ENCODE measurements around the gene LRRC52.

LRRC52 gene

DNA sequence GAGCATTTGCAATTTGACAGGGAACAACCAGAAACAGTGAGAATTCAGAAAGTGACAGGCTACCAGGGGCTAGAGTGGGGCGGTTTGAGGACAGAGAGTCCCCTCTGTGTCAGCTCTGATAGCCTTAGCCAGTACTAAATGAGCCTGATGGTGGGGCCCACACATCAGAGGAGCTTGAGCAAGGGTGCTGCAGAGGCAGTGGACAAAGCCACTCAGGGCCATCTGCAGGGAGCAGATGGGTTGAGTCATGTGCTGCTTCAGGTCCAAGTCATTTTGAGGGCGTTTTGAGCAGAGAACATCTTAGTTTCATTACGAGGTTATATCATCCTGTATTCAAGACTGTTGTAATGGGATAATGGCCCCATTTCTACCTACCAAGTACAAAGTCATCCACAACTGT lies 7.7 kb downstream of the LRRC52 start:
- H3K4ac ChIP-seq (ENCODE audit: low read length) = no peak overlapping the region
- no peak overlapping the region for H2AFZ ChIP-seq (ENCODE audit: low read length)
- DNase-seq (ENCODE audit: low spot score) = no peak
- H4K91ac ChIP-seq (ENCODE audit: low read depth, low read length, poor library complexity) = no peak overlapping the region
- H3K18ac ChIP-seq (ENCODE audit: low read length) = no peak overlapping the region
- WGBS, 2 donors (ENCODE audit: extremely low coverage in 2 of 2, insufficient read length in 2 of 2, insufficient replicate concordance in 1 of 2) = no CpG with 5 or more reads among the region's 3 CpGs
- no peaks in the 10 kb centered on the region for H3K4me1 ChIP-seq (ENCODE audit: control insufficient read depth in 2 of 2, insufficient read depth in 1 of 2, low read depth in 1 of 2, low read length in 2 of 2)
- no peaks in the 10 kb centered on the region for H3K9me3 ChIP-seq (replicated peaks in 1 of 2; ENCODE audit: control insufficient read depth in 2 of 2, insufficient read depth in 1 of 2, low read depth in 1 of 2, low read length in 2 of 2)
- H3K4me3 ChIP-seq (ENCODE audit: low read length in 2 of 2) = no peak overlapping the region
- H3K27me3 ChIP-seq (ENCODE audit: control insufficient read depth in 3 of 3, insufficient read depth in 3 of 3, low read depth in 1 of 3, low read length in 3 of 3) = no peaks in the 10 kb centered on the region
- H3K9ac ChIP-seq (ENCODE audit: low read depth, low read length, poor library complexity) = no peak overlapping the region
- H3K14ac ChIP-seq (ENCODE audit: low read length) = no peak overlapping the region
- H3K23ac ChIP-seq (ENCODE audit: low read depth, low read length, poor library complexity) = no peak overlapping the region
- H3K27ac ChIP-seq (replicated peaks; ENCODE audit: low read length) = no peak overlapping the region
- H2BK15ac ChIP-seq (ENCODE audit: low read length) = no peak overlapping the region
- H3K36me3 ChIP-seq (replicated peaks in 1 of 2; ENCODE audit: control insufficient read depth in 2 of 2, insufficient read depth in 2 of 2, low read length in 2 of 2) = no peaks in the 10 kb centered on the region
- no peak overlapping the region for H2BK5ac ChIP-seq (ENCODE audit: low read length)
- H2BK120ac ChIP-seq (ENCODE audit: low read depth, low read length) = no peak overlapping the region
- H2AK5ac ChIP-seq (ENCODE audit: low read depth, low read length) = no peak overlapping the region
- no peak overlapping the region for H4K8ac ChIP-seq (ENCODE audit: low read depth, low read length)
- no peaks in the 10 kb centered on the region for H3K79me1 ChIP-seq (ENCODE audit: low read depth, low read length)
- no peak overlapping the region for H2BK12ac ChIP-seq (ENCODE audit: low read length)
- no peak overlapping the region for H3K4me2 ChIP-seq (ENCODE audit: insufficient read depth, low read length, poor library complexity, severe bottlenecking)

DNA sequence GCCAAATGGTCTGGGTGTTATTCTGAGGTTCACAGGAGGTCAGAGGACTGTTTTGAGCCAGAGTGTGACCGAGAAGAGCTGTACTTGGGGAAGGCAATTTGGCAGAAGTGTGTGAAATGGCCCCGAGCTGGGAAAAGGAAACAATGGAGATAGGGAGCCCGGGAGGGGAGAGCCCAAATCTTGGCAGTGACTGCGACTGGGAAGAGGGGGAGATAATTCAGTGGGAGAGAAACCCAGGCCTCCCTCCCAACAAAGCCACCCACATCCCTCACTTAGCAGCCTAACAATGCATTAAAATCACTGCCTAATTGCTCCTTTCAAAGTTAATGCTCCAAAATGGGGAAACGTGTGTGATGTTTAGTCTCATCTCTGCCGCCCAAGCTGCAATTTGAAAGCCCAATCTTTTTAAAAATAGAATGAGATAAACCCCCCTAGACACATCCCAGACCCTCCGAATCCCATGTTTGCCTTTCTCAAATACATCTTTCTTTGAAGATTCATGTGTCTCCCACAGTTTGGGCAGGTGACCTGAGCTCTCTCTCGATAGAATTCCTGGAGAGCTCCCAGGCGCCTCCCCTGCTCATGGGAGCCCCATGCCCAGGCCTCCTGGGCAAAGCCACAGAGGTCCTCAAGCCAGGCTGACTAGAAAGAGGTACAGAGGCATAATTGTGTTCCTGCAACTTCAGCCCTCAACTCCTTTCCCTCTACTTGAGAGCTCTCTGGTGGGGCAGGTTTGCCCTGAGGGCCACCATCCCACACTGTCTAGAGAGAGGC lies 17.3 kb downstream of the LRRC52 start:
- Histone ChIP-seq H2AFZ (ENCODE audit: low read length) (no peak overlapping the region), H2BK12ac (ENCODE audit: low read length) (no peak overlapping the region), H2BK120ac (ENCODE audit: low read depth, low read length) (no peak overlapping the region), H3K4me3 (ENCODE audit: low read length in 2 of 2) (no peak overlapping the region), H3K4me2 (ENCODE audit: insufficient read depth, low read length, poor library complexity, severe bottlenecking) (no peak overlapping the region), H3K9ac (ENCODE audit: low read depth, low read length, poor library complexity) (no peak overlapping the region), H4K91ac (ENCODE audit: low read depth, low read length, poor library complexity) (no peak overlapping the region), H4K8ac (ENCODE audit: low read depth, low read length) (no peak overlapping the region), H3K14ac (ENCODE audit: low read length) (no peak overlapping the region), H3K27me3 (ENCODE audit: control insufficient read depth in 3 of 3, insufficient read depth in 3 of 3, low read depth in 1 of 3, low read length in 3 of 3) (peaks cover 0 to 29% (median 0%) of the 10 kb centered on the region in 3 experiments), H3K9me3 (replicated peaks in 1 of 2; ENCODE audit: control insufficient read depth in 2 of 2, insufficient read depth in 1 of 2, low read depth in 1 of 2, low read length in 2 of 2) (no peaks in the 10 kb centered on the region), H3K27ac (replicated peaks; ENCODE audit: low read length) (no peak overlapping the region), H3K36me3 (replicated peaks in 1 of 2; ENCODE audit: control insufficient read depth in 2 of 2, insufficient read depth in 2 of 2, low read length in 2 of 2) (no peaks in the 10 kb centered on the region), H3K4ac (ENCODE audit: low read length) (no peak overlapping the region), H3K23ac (ENCODE audit: low read depth, low read length, poor library complexity) (no peak overlapping the region), H3K79me1 (ENCODE audit: low read depth, low read length) (no peaks in the 10 kb centered on the region), H2BK15ac (ENCODE audit: low read length) (no peak overlapping the region), H2AK5ac (ENCODE audit: low read depth, low read length) (no peak overlapping the region), H2BK5ac (ENCODE audit: low read length) (no peak overlapping the region), H3K18ac (ENCODE audit: low read length) (no peak overlapping the region), H3K4me1 (ENCODE audit: control insufficient read depth in 2 of 2, insufficient read depth in 1 of 2, low read depth in 1 of 2, low read length in 2 of 2) (peaks cover 0 to 2% of the 10 kb centered on the region in 2 donors)
- no peak for DNase-seq (ENCODE audit: low spot score)
- WGBS, 2 donors (ENCODE audit: extremely low coverage in 2 of 2, insufficient read length in 2 of 2, insufficient replicate concordance in 1 of 2) = no CpG with 5 or more reads among the region's 9 CpGs

DNA sequence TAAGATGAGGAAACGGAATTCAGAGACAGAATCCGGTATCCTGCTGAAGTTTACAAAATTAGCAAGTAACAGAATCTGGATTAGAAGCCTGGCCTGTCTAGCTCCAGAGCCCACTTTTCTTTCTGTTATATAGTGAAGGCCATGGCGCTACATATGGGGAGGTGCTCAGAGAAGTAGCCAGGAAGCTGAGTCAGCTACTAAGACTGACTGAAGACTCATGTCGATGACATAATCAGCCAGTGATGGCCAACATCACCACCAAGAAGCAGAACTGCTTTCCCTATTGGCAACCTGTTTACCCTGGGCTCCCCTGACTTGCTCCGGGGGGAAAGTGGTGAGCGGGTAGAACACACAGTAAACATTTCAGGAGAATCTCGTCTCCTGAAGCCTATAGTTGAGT lies 18.8 kb downstream of the LRRC52 start:
- Histone ChIP-seq H3K9ac (ENCODE audit: low read depth, low read length, poor library complexity) (no peak overlapping the region), H3K4me2 (ENCODE audit: insufficient read depth, low read length, poor library complexity, severe bottlenecking) (no peak overlapping the region), H3K9me3 (replicated peaks in 1 of 2; ENCODE audit: control insufficient read depth in 2 of 2, insufficient read depth in 1 of 2, low read depth in 1 of 2, low read length in 2 of 2) (no peaks in the 10 kb centered on the region), H3K36me3 (replicated peaks in 1 of 2; ENCODE audit: control insufficient read depth in 2 of 2, insufficient read depth in 2 of 2, low read length in 2 of 2) (no peaks in the 10 kb centered on the region), H3K27me3 (ENCODE audit: control insufficient read depth in 3 of 3, insufficient read depth in 3 of 3, low read depth in 1 of 3, low read length in 3 of 3) (peaks cover 0 to 29% (median 0%) of the 10 kb centered on the region in 3 experiments), H3K79me1 (ENCODE audit: low read depth, low read length) (no peaks in the 10 kb centered on the region), H2BK120ac (ENCODE audit: low read depth, low read length) (no peak overlapping the region), H4K91ac (ENCODE audit: low read depth, low read length, poor library complexity) (no peak overlapping the region), H3K27ac (replicated peaks; ENCODE audit: low read length) (no peak overlapping the region), H2BK15ac (ENCODE audit: low read length) (no peak overlapping the region), H3K4me1 (ENCODE audit: control insufficient read depth in 2 of 2, insufficient read depth in 1 of 2, low read depth in 1 of 2, low read length in 2 of 2) (peaks cover 0 to 2% of the 10 kb centered on the region in 2 donors), H2BK12ac (ENCODE audit: low read length) (no peak overlapping the region), H3K4me3 (ENCODE audit: low read length in 2 of 2) (no peak overlapping the region), H3K23ac (ENCODE audit: low read depth, low read length, poor library complexity) (no peak overlapping the region), H2AFZ (ENCODE audit: low read length) (no peak overlapping the region), H3K4ac (ENCODE audit: low read length) (no peak overlapping the region), H3K18ac (ENCODE audit: low read length) (no peak overlapping the region), H4K8ac (ENCODE audit: low read depth, low read length) (no peak overlapping the region), H2AK5ac (ENCODE audit: low read depth, low read length) (no peak overlapping the region), H3K14ac (ENCODE audit: low read length) (no peak overlapping the region), H2BK5ac (ENCODE audit: low read length) (no peak overlapping the region)
- WGBS, 2 donors (ENCODE audit: extremely low coverage in 2 of 2, insufficient read length in 2 of 2, insufficient replicate concordance in 1 of 2) = no CpG with 5 or more reads among the region's 7 CpGs
- no peak for DNase-seq (ENCODE audit: low spot score)

DNA sequence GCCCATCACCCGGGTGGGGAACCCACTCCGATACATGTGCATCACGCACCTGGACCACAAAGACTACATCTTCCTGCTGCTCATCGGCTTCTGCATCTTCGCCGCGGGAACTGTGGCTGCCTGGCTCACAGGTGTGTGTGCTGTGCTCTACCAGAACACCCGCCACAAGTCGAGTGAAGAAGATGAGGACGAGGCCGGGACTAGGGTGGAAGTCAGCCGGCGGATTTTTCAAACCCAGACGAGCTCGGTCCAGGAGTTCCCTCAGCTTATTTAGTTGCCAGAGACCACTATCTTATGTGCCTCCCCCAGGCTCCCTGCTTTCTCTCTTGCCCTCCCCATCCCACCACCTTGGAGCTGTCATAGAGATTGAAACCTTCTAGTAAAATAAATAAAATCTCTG lies 19.8 kb downstream of the LRRC52 start:
- Histone ChIP-seq H3K9me3 (replicated peaks in 1 of 2; ENCODE audit: control insufficient read depth in 2 of 2, insufficient read depth in 1 of 2, low read depth in 1 of 2, low read length in 2 of 2) (no peaks in the 10 kb centered on the region), H2BK12ac (ENCODE audit: low read length) (no peak overlapping the region), H3K4ac (ENCODE audit: low read length) (no peak overlapping the region), H3K4me2 (ENCODE audit: insufficient read depth, low read length, poor library complexity, severe bottlenecking) (no peak overlapping the region), H4K91ac (ENCODE audit: low read depth, low read length, poor library complexity) (no peak overlapping the region), H3K14ac (ENCODE audit: low read length) (no peak overlapping the region), H2AFZ (ENCODE audit: low read length) (no peak overlapping the region), H3K27me3 (ENCODE audit: control insufficient read depth in 3 of 3, insufficient read depth in 3 of 3, low read depth in 1 of 3, low read length in 3 of 3) (peaks cover 0 to 29% (median 0%) of the 10 kb centered on the region in 3 experiments), H3K27ac (replicated peaks; ENCODE audit: low read length) (no peak overlapping the region), H3K4me3 (ENCODE audit: low read length in 2 of 2) (no peak overlapping the region), H3K36me3 (replicated peaks in 1 of 2; ENCODE audit: control insufficient read depth in 2 of 2, insufficient read depth in 2 of 2, low read length in 2 of 2) (no peaks in the 10 kb centered on the region), H3K18ac (ENCODE audit: low read length) (no peak overlapping the region), H3K9ac (ENCODE audit: low read depth, low read length, poor library complexity) (no peak overlapping the region), H3K4me1 (ENCODE audit: control insufficient read depth in 2 of 2, insufficient read depth in 1 of 2, low read depth in 1 of 2, low read length in 2 of 2) (peaks cover 0 to 2% of the 10 kb centered on the region in 2 donors), H4K8ac (ENCODE audit: low read depth, low read length) (no peak overlapping the region), H2BK120ac (ENCODE audit: low read depth, low read length) (no peak overlapping the region), H2BK15ac (ENCODE audit: low read length) (no peak overlapping the region), H2AK5ac (ENCODE audit: low read depth, low read length) (no peak overlapping the region), H3K79me1 (ENCODE audit: low read depth, low read length) (no peaks in the 10 kb centered on the region), H2BK5ac (ENCODE audit: low read length) (no peak overlapping the region), H3K23ac (ENCODE audit: low read depth, low read length, poor library complexity) (no peak overlapping the region)
- no peak for DNase-seq (ENCODE audit: low spot score)
- WGBS, 2 donors (ENCODE audit: extremely low coverage in 2 of 2, insufficient read length in 2 of 2, insufficient replicate concordance in 1 of 2) = no CpG with 5 or more reads among the region's 15 CpGs

Data from neuronal stem cell (in vitro differentiated cells).